HG03066 (cell line): ENCODE measurements around the gene CALR3.
"Not testable (repeated sequence)": the region's sequence is repeated elsewhere in the genome, so short reads cannot be mapped to it uniquely, and the experiment has no call there.

Source experiments
- ATAC-seq: cut with Tn5 transposase; IDR thresholded peaks from one replicate; pipeline ENCODE4 v1.9.1; 2021; ENCODE audit warnings: low read depth; ENCODE audit not compliant: unreplicated experiment

The CALR3 gene

DNA sequence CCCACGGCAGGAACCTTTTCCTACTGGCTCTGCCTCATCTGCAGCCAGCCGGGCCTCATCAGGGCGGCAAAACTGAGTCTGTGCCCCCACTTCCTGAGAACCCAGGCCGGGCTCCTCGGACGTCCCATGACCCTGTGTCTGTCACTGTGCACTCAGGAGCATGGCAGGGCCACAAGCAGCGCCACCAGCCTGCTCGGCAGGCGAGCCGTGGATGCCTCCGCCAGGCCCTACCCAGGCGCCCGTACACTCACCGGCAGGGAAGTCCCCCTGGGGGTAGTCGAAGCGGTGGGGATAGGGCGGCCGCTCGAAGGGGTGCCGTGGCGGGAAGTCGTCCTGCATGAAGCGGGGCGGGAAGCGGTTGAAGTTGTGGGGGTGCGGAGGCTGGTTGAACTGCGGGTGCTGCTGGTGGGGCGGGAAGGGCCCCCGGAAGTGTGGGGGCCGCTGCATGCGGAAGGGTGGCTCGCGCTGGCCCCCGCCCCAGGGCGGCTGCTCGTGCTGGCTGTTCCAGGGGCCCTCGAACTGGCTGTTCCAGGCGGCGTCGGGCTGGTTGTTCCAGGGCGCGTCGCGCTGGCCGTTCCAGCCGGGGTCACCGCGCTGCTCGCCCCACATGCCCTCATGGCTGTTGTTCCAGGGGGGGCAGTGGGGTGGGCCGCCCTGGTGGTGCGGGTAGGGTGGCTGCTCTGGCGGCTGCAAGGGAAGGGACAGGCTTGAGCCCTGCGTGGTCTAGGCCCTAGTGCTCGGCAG, 29.2 kb upstream of the CALR3 start:
- ATAC-seq, result no peak

GRCh38 chr19:16522559-16523377, 26.8 kb upstream of the CALR3 start:
- no peak for ATAC-seq

DNA sequence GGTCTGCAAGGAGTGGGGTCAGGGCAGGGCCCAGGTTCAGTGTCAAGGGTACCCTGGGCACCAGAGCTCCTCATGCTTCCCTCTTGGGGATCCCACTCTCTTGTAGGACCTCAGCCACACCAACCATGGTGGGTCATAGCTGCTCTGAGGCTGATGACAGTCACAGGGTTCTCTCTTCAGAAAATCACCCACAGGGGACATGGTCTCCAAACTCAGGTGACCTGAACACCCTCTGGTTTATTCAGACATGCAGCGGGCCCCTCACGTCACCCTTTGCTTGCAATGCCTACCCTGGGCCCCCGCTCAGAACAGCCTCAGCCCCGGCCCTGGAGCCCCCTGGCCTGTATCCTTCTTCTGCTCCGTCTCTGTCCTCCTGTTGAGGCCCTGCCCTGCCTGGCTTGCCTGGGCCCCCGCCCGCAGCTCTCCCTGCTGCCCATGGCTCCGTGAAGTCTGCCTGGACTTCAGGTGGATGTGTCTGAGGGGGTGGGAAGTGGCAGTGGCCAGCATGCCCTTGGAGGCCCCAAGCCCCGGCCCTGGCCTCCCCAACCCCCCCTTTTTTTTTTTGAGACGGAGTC, 25.8 kb upstream of the CALR3 start:
- no peak for ATAC-seq

- no peak for ATAC-seq
Measured at GRCh38 chr19:16520986-16521624, 25.1 kb upstream of the CALR3 start.

- no peak for ATAC-seq
Measured at GRCh38 chr19:16520074-16520973, 24.4 kb upstream of the CALR3 start.

- ATAC-seq, result no peak
Measured at GRCh38 chr19:16519230-16519687, 23.3 kb upstream of the CALR3 start.

GRCh38 chr19:16518483-16519229, 22.7 kb upstream of the CALR3 start:
- ATAC-seq, result no peak

- ATAC-seq, result no peak
Measured at GRCh38 chr19:16518061-16518460, 22.1 kb upstream of the CALR3 start.

- ATAC-seq, result no peak
Measured at GRCh38 chr19:16516923-16517610, 21.1 kb upstream of the CALR3 start.

GRCh38 chr19:16516381-16516780, 20.4 kb upstream of the CALR3 start:
- ATAC-seq, result no peak

DNA sequence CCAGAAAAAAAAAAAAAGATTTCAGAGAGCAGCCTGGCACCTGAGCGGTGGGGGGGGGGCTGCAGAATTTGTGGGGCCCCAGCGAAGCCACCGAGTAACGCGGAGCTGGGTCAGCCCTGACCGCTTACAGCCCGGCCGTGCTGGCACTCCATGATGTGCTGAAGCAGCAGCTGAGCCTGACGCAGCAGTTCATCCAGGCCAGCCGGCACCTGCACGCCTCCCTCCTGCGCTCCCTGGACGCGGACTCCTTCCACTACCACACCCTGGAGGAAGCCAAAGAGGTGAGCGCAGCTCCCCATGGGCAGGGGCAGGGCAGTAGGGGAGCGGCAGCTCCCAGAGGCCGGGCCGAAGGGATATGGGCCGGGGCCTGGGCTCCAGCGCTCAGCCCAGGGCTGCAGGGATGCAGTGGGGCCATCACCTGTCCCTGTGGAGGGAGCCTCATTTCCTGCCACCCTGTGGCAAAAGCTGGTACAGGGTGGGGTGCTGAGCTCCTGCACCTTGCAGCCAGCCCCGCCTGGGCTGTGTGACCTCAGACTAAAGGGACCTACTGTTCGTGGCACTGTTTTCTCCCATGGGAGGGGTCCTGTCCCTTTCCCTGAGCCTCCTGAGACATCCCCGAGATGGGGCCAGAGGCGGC, 18.5 kb upstream of the CALR3 start:
- ATAC-seq, result no peak

DNA sequence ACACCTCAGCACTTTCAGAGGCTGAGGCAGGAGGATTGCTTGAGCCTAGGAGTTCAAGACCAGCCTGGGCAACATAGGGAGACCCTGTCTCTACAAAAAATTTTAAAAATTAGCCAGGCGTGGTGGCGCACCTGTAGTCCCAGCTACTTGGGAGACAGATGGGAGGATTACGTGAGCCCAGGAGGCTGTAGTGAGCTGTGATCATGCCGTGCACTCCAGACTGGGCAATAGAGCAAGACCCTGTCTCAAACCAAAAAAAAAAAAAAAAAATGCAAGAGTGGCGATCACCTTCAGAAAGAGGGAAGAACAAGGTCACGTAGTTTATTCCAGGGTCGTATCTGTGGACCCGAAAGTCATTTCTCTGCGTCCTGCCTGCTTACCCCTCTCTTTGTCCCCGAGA, 16.6 kb upstream of the CALR3 start:
- not testable (repeated sequence) for ATAC-seq

DNA sequence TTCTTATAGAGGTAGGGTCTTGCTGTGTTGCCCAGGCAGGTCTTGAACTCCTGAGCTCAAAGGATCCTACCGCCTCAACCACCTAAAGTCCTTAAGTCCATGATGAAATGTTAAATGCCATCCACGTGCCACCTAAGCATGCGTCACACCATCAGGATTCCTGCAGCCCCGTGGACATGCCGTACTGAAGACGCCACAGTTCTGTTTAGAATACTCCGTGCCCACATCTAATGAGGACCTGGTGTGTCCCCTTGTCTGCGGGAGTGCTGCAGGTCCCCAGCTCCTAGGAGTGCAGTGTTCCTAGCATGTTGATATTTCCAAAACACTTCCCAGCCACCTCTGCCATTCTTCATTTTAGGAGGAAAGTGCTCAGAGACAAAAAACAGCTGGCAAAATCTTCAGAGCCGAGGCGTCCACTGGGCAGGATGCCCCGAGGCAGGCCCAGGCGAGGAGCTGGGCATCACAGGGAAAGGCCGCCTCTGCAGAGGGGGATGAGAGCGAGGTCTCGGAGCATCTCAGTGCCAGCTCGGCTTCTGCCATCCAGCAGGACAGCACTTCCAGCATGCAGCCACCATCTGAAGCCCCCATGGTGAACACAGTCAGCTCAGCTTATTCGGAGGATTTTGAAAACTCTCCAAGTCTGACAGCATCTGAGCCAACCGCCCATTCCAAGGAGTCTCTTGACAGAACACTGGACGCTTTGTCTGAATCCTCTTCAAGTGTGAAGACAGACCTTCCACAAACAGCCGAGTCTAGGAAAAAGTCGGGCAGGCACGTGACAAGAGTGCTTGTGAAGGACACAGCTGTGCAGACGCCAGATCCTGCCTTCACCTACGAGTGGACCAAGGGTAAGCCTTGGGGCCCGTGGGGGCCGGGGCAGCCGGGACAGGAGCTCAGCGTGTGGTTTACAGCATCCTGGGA, 13.4 kb upstream of the CALR3 start:
- no peak for ATAC-seq

- ATAC-seq, result no peak
Measured at GRCh38 chr19:16508546-16508945, 12.6 kb upstream of the CALR3 start.

- no peak for ATAC-seq
Measured at GRCh38 chr19:16506961-16507360, 11.0 kb upstream of the CALR3 start.

DNA sequence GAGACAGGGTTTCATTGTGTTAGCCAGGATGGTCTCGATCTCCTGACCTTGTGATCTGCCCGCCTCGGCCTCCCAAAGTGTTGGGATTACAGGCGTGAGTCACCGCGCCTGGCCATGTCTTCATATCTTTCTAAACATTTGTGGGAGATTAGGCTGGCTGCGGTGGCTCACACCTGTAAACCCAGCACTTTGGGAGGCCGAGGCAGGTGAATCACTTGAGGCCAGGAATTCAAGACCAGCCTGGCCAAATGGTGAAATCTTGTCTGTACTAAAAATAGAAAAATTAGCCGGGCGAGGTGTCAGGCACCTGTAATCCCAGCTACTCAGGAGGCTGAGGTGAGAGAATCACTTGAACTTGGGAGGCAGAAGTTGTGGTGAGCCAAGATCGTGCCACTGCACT, 10.2 kb upstream of the CALR3 start:
- not testable (repeated sequence) for ATAC-seq

DNA sequence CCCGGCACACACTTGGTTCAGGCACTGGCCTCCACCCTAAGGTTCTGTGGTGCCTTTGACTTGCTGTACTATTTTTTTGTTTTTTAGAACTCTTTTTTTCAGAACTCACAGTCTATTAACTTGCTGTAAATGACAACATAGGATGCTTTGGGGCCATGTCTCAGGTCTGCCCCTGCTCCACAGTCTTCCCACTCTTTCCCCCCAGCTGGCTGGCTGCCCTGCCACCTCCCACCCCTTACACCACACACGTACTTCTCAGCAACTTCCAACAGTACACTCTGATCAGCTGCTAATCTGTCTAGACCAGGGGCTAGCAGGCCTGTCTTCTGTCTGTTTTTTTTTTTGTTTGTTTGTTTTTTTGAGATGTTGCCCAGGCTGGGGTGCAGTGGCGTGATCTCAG, 8.3 kb upstream of the CALR3 start:
- ATAC-seq, result no peak
